ENCODE measurements around the gene NR5A1.

NR5A1 gene

DNA sequence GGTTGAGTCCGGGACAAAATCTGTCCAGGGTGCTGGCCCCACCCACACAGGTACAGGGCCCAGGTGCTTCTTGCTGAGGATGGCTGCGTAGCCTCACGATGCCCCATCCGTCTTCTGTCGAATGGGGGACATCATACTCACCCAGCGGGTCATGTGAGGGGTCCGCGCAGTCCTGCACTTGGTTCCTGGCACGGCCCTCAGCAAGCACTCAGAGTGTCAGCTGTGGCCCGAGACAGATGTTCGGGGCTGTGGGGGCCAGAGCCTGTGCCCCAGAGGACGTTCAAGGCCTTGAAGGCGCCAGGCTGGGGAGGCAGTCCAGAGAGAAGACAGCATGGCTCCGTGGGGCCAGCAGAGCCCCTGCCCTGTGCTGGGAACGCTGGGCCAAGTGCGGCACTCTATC, 27.8 kb downstream of the NR5A1 start:
- no peak for DNase-seq

DNA sequence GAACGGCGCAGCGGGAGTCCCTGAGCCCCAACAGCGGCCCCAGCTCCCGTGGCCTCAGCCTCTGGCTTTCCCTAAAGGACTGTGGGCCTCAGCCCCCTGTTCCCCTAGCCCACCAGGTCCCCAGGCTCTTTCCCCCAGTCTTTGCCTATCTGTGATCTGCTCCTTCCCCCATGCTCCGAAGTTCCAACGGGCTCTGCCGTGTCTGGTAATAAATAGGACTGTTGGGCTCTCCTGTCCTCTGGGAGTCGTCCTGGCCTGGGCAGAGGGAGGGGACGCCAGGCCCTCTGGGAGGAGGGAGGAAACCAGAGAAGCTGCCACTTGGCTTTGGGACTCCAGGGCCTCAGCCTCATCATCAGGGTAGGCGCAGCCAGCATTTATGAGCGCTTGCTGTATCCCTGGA, 28.8 kb downstream of the NR5A1 start:
- DNase-seq, result no peak

DNA sequence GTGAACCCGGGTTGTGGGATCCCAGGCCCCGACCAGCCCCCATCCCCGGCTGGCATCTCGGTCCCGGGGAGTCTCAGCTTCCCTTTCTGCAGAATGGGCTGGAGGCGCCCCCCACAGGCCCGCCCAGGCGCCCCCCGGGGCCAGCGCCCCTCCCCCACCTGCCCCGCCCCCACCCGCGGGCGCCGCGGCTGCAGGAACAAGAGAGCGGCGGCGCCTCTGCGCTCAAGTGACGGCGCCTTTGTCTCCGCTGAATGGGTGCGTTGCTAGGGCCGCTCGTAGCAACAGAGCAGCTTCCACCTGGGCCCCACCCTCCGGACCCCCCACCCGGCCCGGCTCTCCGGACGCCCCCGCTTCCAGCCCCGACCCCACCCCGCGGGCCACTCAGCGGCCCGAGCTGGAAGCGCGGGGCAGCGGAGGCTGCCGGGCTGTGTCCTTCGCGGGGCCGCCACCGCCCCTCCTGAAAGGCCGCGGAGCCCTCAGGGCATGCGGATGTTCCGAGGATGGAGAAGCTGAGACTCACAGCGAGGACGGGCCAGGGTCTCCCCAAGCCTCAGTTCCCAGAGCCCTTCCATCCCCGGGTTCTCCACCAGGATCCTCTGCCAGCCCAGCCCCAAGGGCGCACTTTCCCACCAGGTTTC, 29.4 kb downstream of the NR5A1 start:
- DNase-seq, result no peak

DNA sequence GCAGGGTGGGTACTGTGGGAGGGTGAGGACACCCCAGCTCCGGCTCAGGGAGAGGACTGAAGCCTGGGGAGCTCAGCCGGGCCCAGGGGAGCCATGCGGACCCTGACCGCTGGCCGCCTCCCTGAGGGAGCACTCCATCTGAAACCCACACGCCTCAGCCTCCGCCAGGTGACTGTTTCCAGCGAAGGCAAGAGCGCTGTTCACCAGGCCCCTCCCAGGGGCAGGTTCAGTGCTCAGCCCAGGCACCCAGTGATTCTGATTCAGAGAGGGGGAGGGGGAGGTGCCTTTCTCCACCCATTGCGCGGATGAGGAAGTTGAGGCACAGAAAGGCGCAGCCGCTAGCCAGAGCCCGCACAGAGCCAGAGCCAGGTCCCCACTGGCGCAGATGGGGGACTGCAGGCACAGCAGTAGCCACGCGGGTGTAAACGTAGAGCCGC, 30.0 kb downstream of the NR5A1 start:
- no peak for DNase-seq

DNA sequence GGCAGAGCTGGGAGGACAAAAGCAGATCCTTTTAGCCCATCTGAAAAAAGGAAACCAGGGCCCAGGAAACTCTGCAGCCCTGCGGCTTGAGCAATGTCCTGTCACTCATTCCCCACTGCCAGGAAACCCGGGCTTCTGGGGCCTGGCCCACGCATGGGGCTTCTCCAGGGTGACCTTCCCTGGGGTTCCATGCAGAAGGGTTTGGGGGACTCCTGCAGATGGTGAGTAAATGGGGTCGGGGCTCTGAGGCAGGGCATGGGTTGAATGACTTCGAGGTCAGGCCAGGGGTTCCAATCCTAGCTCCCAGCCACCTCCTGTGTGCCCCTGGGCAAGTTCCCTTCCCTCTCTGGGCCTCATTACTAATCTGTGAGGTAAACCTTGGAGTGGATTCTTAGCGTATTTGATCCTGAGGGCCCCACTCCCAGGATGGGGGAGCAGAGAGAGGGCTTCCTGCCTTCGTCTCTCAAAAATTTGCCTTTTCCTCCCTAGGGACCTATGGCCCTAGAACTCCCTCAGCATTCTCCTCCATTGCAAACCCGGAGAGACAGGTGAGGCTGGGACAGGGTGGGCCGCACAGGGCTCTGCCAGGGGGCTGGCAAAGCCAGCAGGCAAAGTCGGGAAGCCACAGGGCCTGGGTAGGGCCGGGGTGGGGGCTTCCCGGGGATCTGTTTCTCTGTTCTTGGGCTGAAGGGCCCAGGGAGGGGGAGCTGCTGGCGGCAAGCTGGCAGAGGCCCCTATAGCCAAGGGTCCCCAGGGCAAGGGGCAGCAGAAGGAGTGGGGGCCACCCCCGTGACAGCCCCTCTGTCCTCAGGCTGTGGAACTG, 31.1 kb downstream of the NR5A1 start:
- DNase-seq, result no peak

DNA sequence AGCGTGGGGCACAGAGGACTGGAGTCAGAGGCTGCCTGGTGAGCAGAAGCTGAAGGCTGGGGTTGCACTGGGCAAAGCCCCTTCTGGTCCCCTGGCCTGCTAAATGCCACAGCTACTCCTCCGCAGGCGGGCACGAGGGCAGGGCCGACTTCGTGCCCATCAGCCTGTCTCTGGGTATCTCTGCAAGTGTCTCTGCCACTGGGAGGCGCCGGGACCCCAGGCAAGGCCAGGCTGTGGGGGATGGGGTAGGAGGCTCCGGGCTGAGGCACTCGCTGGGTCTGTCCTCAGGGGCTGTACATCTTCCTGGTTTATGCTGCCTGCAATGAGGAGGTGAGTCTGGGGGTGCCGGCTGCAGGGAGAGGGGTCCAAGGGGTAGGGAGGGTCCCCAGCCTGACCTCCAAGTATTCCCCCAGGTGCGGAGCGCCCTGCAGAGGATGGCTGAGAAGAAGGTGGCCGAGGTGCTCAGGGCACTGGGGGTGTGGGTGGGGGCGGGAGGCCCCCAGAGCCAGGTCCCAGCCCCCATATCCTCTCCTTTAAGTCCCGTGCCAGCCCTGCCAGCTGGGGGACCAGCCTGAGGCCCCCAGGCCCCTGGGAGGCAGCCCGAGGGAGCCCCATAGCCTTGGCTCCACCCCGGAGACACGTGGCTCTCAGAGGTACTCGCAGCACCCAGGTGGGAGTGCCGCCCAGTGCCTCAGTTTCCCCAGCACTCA, 31.9 kb downstream of the NR5A1 start:
- no peak for DNase-seq

DNA sequence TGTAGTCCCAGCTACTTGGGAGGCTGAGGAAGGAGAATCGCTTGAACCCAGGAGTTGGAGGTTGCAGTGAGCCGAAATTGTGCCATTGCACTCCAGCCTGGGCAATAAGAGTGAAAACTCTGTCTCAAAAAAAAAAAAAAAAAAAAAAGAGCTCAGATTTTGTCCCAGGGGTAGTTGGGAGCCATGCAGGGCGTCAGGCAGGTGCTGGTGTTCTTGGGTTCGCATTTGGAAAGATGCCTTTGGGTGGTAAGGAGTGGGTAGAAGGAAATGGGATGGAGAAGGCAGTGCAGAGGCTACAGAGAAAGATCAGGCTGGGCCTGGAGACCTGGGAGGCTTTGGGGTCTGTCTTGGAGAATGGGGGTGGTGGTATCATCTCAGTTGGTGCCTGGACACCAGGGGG, 33.0 kb downstream of the NR5A1 start:
- no peak for DNase-seq

DNA sequence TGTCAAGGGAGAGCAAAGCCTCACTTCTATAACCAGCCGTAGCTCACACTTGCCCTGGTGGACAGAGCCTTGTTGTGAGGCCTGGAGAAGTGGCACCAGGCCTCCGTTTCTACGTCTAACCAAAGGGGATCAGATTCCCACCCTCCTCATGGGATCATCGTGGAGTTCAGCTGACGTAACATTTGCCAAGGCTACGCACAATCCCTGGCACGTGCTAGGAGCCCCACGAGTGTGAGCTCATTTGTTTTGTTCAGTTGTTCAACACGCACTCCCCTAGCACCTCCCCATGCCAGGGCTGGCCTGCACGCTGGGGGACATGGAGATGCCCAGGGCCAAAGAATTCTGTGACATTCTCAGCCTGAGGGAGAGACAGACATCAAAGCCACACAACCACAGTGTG, 33.9 kb downstream of the NR5A1 start:
- no peak for DNase-seq

DNA sequence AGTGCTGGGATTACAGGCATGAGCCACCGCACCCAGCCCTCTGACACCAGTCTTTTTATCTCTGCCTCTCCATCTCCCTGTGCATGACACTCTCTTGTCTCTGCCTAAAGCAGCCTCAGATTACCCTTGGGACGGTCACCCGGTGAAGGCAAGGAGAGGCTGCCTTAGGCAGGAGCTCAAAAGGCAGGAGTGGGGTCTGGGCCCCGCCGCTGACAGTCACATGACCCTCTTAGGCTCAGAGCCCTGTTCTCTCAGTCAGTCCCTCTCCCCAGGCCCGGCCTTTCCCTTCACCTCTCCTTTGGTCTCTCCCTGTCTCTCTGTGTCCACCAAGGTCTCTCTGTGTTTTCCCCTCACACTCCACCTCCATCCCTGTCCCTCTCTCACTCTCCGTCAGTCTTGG, 34.4 kb downstream of the NR5A1 start:
- DNase-seq, result no peak

DNA sequence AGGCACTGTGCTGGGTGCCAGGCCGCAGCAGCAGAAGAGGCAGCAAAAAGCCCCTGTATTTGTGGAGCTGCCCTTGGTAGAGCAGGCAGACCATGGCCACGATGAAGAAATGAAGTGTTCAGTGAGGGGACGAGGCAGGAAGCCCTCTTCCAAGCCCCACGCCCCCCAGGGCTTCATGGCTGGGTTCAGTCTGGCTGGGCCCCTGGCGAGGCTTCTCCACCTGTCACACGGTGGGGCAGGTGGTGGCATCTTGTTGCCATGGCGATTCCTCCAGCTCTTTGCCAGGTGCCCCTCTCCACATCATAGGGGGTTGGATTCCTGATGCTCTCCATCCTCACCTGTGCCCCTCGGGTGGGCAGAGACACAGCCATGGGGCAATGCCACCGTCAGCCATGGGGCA, 35.4 kb downstream of the NR5A1 start:
- DNase-seq, result no peak

DNA sequence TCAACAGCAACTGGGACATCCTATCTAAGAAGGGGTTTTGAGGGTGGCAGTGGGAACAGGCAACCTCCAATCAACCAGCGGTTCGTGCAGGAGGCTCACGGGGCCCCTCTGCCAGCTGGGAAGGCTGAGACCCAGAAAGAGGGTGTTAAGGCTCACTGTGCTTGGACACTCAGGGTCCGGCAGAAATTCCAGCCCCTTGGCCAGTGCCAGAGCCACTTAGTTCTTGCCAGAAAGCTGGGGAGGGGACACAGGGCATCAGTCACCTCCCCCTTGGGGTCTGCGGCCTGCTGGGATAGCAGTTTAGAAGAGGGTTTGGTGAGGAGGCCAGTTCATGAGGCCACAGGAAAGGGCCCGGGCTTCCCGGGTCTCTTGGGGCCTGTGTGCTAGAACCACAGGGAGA, 36.5 kb downstream of the NR5A1 start:
- DNase-seq, result no peak

DNA sequence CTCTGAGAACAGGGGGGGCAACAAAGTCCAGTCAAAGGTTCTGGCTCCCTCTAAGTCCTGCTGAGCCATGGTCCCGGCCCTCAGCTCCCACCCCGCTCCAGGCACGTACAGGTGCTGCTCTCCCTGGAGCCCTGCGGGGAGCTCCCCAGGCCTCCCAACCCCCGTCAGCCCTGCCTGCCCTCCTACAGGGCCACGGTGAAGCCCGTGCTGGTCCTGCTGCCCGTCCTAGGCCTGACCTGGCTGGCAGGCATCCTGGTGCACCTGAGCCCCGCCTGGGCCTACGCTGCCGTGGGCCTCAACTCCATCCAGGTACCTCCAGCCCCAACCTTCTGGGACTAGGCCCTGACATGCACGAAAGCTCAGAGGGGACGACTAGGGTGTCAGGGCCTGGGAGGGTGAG, 36.9 kb downstream of the NR5A1 start:
- no peak for DNase-seq

DNA sequence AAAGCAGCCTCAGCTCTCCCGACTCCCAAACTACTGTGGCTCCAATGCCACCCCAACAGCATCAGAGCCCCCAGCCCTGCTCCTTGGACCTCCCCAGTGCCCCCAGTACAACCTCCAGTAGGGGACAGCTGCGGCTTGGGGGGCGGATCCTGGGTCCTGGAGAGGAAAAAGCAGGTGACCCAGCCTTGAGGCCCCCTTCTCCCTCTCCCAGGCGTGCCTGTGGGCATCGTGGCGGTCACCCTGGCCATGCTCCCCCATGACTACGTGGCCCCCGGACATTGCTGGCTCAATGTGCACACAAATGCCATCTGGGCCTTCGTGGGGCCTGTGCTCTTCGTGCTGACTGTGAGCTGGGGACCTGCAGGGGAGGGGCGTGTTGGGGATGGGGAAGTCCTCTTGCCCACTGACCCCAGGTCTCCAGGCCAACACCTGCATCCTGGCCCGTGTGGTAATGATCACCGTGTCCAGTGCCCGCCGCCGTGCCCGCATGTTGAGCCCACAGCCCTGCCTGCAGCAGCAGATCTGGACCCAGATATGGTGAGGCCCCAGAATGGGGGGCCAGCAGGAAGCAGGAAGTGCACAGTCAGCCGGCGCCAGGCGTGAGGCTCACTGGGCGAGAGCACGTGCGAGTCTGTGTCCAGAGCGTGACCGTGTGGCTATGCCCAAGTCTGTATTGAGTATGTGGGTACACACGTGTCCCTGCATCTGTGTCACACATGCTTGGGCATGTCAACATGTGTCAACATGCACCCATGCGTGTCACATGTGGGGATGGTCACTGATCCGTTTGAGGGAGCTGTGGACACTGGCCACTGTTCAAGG, 38.0 kb downstream of the NR5A1 start:
- DNase-seq, result no peak

DNA sequence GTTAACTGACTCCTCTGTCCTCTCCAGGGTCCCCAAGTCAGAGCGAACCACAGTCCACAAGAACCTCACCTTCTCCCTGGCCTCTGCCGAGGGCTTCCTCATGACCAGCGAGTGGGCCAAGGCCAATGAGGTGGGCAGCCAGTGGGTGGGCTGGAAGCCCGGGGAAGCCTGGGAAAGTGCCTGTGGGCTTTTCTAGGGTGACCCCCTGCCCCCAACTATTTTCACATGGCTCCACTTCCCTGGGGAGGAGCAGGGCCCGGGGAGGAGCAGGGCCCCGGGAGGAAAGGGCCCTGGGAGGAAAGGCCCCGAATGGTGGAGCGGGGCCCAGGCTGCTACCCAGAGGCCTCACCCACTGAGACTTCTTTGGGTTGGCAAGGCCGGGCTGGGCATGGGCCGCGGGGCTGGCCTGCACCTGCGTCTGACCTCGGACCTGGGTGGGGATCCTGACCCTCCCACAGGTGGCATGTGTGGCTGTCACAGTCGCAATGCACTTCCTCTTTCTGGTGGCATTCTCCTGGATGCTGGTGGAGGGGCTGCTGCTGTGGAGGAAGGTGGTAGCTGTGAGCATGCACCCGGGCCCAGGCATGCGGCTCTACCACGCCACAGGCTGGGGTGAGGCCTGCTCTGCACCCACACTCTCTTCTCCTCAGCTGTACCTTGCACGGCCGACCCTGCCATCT, 39.0 kb downstream of the NR5A1 start:
- no peak for DNase-seq

DNA sequence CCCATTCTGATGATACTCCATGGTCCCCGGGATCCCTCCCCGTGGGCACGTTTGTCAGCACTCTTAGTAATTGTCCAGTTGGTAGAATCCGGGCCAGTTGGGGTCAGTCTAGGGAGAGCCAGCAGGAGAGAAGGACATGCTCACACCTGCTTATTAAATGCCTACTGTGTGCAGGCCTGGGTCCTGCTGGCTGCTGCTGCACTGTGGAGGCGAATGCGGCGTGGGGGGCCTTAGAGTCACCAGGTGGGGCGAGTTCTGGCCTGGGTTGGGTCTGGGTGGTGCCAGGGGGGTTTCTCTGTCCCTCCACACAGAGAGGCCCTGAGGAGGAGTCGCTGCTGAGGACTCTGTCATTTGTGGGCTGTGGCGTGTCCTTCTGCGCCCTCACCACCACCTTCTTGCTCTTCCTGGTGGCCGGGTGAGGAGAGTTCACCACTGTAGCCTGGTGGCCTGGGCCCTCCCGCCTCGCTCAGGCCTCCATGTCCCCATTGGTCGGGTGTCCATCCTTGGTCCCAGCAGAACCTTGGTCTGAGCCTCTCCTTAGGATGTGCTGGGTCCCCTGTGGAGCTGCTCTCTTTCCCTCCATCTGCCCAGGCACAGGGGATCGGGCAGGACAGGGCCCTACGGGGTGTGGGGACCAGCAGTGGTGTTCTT, 39.7 kb downstream of the NR5A1 start:
- no peak for DNase-seq

DNA sequence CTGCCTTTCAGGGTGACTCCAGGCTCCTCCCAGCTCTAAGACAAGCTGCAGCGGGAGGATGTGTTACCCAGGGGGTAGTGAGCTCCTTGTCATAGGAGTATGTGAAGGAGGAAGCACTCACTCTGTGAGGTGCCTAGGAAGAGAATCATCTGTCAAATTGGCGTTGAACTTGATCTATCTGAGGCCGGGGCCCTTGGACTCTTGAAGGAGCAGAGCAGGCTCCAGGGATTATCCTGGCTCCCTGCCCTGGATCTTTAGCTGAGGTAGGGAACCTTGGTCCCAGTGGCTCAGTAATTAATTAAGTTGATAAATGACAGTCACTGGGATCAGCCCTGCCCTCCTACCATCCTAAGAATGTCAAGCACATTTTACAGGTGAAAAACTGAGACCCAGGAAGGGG, 41.5 kb downstream of the NR5A1 start:
- DNase-seq, result no peak

DNA sequence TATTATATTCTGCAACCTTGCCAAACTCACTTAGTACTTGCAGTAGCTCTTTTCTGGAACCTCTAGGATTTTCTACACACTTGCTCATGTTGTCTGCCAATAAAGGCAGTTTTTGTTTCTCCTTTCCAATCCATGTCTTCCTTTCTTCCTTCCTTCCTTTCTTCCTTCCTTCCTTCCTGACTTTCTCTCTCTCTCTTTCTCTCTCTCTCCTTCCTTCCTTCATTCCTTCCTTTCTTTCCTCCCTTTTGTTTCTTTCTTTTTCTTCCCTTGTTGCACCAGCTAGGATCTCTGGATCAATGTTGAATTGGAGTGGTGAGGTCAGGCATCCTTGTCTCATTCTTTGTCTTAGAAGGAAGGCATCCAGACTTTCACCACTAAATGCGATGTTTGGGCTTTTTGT, 44.5 kb downstream of the NR5A1 start:
- DNase-seq, result no peak

DNA sequence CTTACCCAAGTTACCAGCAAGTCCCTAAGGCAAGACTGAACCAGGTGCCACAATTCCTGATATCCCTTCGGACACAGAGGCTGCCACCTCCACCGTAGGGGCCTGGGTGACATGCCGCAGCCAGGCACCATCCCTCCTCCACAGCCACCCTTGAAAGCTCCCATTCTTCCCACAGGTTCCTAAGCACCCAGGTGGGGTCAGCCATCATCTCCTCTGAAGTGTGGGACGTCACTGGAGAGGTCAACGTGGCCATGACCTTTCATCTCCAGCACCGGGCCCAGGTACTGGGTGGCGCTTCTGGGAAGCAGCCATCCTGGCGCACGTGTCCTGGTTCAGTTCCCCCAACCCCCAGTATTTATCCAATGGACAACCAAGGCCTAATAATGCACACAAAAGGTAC, 48.8 kb downstream of the NR5A1 start:
- no peak for DNase-seq

DNA sequence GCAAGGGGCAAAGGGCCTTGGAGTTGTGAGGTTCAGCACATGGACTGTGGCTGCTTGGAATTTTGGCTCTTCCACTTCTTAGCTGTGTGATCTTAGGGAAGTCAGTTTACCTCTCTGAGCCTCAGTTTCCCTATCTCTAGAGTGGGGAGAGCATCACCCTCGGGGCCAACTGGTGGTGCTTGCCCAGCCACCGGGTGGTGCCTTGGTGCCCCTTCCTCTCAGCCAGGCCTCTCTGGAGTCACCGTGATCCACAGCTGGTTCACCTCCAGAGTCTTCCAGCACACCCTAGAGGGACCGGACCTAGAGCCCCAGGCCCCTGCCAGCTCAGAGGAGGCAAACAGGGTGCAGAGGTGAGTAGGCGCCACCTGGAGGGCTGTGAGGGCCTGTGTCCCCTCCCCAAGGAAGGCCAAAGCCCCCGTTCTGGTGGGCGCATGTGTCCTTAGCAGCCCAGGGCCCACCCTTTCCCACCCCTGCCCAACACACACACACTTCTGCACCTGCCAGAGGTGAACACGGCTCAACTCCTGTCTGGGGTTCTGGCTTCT, 49.2 kb downstream of the NR5A1 start:
- DNase-seq, result no peak

DNA sequence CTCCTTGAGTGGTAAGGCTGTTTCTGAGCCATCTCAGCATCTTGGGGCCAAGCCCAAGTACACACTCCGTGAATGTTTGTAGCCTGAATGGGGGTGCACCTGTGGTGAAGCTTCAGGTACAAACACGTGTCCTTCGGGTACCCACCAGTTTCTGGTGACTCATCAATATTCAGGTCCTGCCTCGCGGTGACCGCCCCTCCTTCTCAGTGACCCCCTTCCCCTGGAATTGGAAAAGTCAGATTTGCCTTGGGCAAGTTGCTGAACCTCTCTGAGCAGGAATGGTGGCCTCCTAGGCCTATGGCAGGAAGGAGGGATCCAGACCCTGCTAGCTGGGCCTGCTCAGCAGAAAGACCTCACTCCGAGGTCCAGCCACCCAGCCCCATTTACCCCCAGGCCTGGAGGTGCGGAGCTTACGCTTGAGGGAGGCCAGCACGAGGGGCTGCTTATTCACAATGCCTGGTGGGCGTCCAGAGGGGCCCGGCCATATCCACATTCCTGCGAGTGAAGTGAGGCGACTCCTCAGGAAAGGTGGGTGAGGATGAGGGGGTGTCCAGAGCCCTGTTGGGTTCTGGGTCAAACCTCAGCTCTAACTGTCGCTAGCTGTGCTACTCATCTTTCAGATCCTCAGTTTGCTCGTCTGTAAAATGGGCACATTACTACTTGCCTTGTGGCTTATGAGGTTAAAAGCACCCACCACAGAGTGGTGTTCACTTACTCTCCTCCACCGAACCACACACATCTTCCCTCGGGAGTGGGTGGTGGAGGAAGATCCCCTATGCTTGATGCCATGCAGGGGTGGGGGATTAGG, 49.9 kb downstream of the NR5A1 start:
- no peak for DNase-seq
